Measurements from ENCODE around the gene NDUFS7. TPM values are rescaled to one million over a fixed set of nuclear protein-coding genes. Genes with fewer than 3 reads are reported as not detected.
A peak's percentile ranks its signal among the peaks of the same experiment; 100 is the strongest.
"Not testable (repeated sequence)": the region's sequence is repeated elsewhere in the genome, so short reads cannot be mapped to it uniquely, and the experiment has no call there.

The NDUFS7 gene
- total RNA-seq, 1 experiment from 2014 or later: 124 TPM

- DNase-seq (ENCODE audit: low read depth): no peak
These were observed 48.8 kb downstream of the NDUFS7 start for GRCh38 chr19:1432507-1432887.

GRCh38 chr19:1433119-1434039, 49.7 kb downstream of the NDUFS7 start:
- DNase-seq (ENCODE audit: low read depth): no peak

DNA sequence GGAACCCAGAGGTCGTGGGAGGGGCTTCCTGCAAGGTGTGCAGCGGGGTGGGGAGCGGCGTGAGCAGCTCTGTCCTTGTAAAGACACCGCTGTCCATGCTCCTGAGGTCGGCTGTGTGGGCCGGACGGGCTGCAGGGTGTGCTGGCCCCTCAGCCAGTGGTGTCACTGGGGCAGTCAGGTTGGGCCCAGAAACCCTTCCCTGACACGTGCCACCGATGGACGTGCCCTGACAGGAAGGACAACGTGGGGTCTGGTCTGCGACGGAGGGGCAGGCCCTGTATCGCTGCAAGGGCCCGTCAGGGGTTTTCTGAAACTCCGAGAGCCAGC, 50.3 kb downstream of the NDUFS7 start:
- no peak for DNase-seq (ENCODE audit: low read depth)

DNA sequence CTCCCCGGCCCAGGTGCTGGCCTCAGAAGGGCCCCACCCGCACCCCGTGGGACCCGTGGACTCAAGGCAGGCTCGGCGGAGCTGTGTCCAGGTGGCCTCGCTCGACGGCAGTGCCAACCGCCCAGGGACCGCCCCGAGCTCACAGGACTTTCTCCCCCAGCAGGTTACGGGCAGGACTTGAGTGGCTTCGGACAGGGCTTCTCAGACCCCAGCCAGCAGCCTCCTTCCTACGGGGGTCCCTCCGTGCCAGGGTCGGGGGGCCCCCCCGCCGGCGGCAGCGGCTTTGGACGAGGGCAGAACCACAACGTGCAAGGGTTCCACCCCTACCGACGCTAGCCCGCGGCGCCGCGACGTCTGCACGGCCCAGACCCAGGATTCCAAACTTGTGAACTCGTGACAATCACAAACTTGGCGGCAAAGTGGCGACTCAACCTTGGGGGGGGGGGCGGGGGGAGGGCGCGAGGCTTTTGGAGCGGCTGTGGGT, 50.9 kb downstream of the NDUFS7 start:
- no peak for DNase-seq (ENCODE audit: low read depth)

GRCh38 chr19:1435378-1435989, 51.8 kb downstream of the NDUFS7 start:
- no peak for DNase-seq (ENCODE audit: low read depth)

- no peak for DNase-seq (ENCODE audit: low read depth)
These were observed 53.9 kb downstream of the NDUFS7 start for GRCh38 chr19:1437609-1438008.

- peak; percentile 97 for DNase-seq (ENCODE audit: low read depth)
These were observed 54.6 kb downstream of the NDUFS7 start, which contains the start of gene RPS15 for GRCh38 chr19:1438035-1438932. TSS of gene RPS15 (plus strand) at chr19:1438396. CDS start at chr19:1438426, 30 bp downstream.

DNA sequence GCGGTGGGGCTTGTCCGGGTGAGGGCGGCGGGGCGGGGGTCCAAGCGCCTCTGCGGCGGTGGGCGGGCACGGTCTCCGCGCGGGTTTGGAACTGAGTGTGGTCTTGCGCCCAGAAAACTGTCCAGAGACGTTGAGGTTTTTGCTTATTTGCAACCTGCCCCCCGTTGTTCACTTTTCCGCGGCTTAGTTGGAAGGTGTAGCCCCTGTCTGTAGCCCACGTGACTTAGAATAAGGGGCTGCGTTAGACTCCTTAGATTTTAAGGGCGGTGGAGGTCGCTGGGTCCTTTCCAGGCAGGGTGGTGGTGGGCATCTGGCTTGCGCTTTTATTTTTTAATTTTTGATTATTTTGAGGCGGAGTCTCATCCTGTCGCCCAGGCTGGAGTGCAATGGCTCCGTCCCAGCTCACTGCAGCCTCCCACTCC, 55.2 kb downstream of the NDUFS7 start:
- no peak for DNase-seq (ENCODE audit: low read depth)

DNA sequence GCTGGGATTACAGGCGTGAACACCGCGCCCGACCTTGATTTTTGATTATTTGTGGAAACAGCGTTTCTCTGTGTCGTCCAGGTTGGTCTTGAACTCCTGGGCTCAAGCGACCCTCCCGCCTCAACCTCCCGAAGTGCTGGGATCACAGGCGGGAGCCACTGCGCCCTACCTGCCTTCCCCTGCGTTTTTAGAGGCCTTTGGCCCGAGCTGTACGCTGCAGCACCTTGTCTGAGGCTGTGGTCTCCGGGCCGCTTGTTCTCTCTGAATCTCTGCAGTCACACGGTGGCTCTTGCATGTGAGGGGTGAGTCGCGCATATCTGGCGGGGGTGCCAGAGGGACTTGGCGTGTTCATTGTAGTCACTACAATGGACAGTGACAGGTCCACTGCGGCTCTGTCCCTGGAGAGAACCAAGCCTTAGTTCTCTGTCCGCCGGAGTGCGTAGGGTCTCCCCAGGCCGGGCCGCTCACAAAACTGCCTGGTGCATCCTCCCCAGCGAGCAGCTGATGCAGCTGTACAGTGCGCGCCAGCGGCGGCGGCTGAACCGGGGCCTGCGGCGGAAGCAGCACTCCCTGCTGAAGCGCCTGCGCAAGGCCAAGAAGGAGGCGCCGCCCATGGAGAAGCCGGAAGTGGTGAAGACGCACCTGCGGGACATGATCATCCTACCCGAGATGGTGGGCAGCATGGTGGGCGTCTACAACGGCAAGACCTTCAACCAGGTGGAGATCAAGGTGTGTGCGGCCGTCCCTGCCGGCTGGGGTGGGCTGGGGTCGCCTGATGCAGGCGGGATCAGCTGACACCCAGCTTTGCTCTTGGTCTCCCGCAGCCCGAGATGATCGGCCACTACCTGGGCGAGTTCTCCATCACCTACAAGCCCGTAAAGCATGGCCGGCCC, 56.1 kb downstream of the NDUFS7 start:
- DNase-seq (ENCODE audit: low read depth): not testable (repeated sequence)

GRCh38 chr19:1440418-1440801, 56.7 kb downstream of the NDUFS7 start:
- DNase-seq (ENCODE audit: low read depth): no peak

GRCh38 chr19:1441022-1441426, 57.3 kb downstream of the NDUFS7 start:
- DNase-seq (ENCODE audit: low read depth): no peak

DNA sequence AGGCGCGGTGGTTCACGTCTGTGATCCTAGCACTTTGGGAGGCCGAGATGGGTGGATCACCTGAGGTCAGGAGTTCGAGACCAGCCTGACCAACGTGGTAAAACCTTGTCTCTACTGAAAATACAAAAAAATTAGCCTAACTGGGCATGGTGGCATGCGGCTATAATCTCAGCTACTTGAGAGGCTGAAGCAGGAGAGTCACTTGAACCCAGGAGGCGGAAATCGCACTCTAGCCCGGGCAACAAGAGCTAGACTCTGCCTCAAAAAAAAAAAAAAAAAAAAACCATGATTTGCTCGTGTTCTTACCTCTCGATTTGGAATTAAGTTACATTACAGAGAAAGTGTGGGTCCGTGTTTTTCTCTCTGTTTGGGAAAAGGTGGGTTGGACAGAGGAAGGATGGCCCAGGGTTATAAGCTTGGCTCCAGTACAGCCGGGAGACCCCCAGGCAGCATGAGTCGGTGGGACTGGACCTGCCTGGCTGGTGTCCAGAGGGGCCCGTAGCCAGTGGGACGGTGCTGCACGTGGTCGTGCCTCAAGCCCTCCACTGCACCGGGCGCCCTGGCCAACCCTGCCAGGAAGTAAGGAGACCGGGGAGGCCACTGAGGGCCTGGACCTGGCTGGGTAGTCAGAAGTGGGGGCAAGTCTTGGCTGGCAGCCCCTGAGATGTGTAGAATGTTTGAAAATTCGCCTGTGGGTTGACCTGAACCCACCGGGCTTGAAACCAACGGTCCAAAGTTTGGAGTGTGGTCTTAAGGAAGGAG, 58.2 kb downstream of the NDUFS7 start:
- DNase-seq (ENCODE audit: low read depth): no peak

Other genes starting within 250 kb of the NDUFS7 start
- gene SBNO2, start 209.6 kb upstream of the NDUFS7 start, total RNA-seq (2014; rRNA removed; shearing (Covaris generic)): 28.1 and 37.7 TPM in 2 replicates
- gene STK11, start 178.1 kb upstream of the NDUFS7 start, total RNA-seq (2014; rRNA removed; shearing (Covaris generic)): 72.7 and 83.5 TPM in 2 replicates
- 0.86 and 1.8 TPM in 2 replicates for gene CBARP, start 145.9 kb upstream of the NDUFS7 start, total RNA-seq (2014; rRNA removed; shearing (Covaris generic))
- gene ATP5F1D, start 142.2 kb upstream of the NDUFS7 start, total RNA-seq (2014; rRNA removed; shearing (Covaris generic)): 41.4 and 82.8 TPM in 2 replicates
- 8.7 and 14.3 TPM in 2 replicates for gene MIDN, start 135.3 kb upstream of the NDUFS7 start, total RNA-seq (2014; rRNA removed; shearing (Covaris generic))
- gene CIRBP, start 114.6 kb upstream of the NDUFS7 start, total RNA-seq (2014; rRNA removed; shearing (Covaris generic)): 234 and 288 TPM in 2 replicates
- gene FAM174C, start 108.4 kb upstream of the NDUFS7 start, total RNA-seq (2014; rRNA removed; shearing (Covaris generic)): 59.0 and 104 TPM in 2 replicates
- gene EFNA2, start 98.0 kb upstream of the NDUFS7 start, total RNA-seq (2014; rRNA removed; shearing (Covaris generic)): 0.17 and 0.21 TPM in 2 replicates
- gene GAMT, start 17.6 kb downstream of the NDUFS7 start, total RNA-seq (2014; rRNA removed; shearing (Covaris generic)): 23.5 and 26.3 TPM in 2 replicates
- 96.2 and 115 TPM in 2 replicates for gene DAZAP1, start 23.7 kb downstream of the NDUFS7 start, total RNA-seq (2014; rRNA removed; shearing (Covaris generic))
- gene RPS15, start 54.5 kb downstream of the NDUFS7 start, total RNA-seq (2014; rRNA removed; shearing (Covaris generic)): 2,933 and 3,531 TPM in 2 replicates
- gene APC2, start 66.2 kb downstream of the NDUFS7 start, total RNA-seq (2014; rRNA removed; shearing (Covaris generic)): 0.17 TPM in 1 of 2 replicates, not detected in the other
- 45.8 and 53.9 TPM in 2 replicates for gene C19orf25, start 95.3 kb downstream of the NDUFS7 start, total RNA-seq (2014; rRNA removed; shearing (Covaris generic))
- gene PCSK4, start 106.4 kb downstream of the NDUFS7 start, total RNA-seq (2014; rRNA removed; shearing (Covaris generic)): 0.11 and 1.3 TPM in 2 replicates
- 2.3 and 3.7 TPM in 2 replicates for gene REEP6, start 107.3 kb downstream of the NDUFS7 start, total RNA-seq (2014; rRNA removed; shearing (Covaris generic))
- 0.57 TPM in 1 of 2 replicates, not detected in the other for gene ADAMTSL5, start 129.1 kb downstream of the NDUFS7 start, total RNA-seq (2014; rRNA removed; shearing (Covaris generic))
- not detected in 2 replicates for gene PLK5, start 140.2 kb downstream of the NDUFS7 start, total RNA-seq (2014; rRNA removed; shearing (Covaris generic))
- gene MEX3D, start 184.4 kb downstream of the NDUFS7 start, total RNA-seq (2014; rRNA removed; shearing (Covaris generic)): 71.4 and 72.7 TPM in 2 replicates
- 115 and 130 TPM in 2 replicates for gene MBD3, start 209.0 kb downstream of the NDUFS7 start, total RNA-seq (2014; rRNA removed; shearing (Covaris generic))
- 84.4 and 85.5 TPM in 2 replicates for gene UQCR11, start 221.6 kb downstream of the NDUFS7 start, total RNA-seq (2014; rRNA removed; shearing (Covaris generic))

All from Daoy (cell line).